ENCODE results near the gene MAP1B.

The MAP1B gene

DNA sequence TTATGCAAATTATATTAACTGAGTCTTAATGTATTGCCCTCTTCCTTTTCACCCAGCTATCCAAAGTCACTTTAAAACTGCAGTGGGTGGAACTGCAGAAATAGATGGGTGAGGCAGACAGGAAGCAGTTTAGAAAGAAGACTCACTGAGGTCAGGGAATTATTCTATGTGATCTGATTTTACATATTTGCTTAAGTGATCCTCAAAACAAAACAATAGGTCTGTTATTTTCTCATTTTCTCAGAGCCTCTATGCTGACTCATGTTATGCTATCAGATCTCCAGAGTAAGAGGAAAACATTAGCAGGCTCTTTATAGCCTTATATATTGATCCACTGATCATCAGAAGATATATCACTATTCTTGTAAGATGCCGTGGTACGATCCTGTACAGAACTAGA lies 149.3 kb downstream of the MAP1B start:
- no peak for DNase-seq
